ENCODE data around the gene HERC5. TPM values are rescaled to one million over a fixed set of nuclear protein-coding genes. Genes with fewer than 3 reads are reported as not detected.

HERC5 gene
- total RNA-seq, 2 experiments from 2014 or later = 10.7 to 12.2 TPM

DNA sequence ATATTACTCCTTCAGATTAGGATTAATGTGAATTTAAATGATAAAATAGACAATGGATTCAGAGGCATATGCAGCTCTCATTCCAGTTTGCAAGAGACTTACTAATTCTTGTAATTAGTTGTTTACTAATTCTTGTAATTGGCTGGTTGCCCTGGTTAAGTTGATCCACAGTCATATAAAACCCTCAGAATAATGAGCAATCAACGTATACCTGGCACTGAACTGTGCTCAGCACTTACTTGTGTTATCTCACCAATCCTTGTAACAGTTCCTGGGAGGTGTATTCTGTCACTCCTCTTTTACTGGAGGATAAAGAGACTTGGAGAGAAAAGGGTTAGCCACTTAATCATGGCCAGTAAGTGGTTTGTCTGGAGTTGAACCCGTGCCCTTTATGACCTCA is 10.5 kb downstream of the HERC5 start:
- H3K36me3 Mint-ChIP-seq = peaks cover 13% of the 10 kb centered on the region
- H3K9me3 Mint-ChIP-seq = no peaks in the 10 kb centered on the region
- H3K27me3 Mint-ChIP-seq = no peaks in the 10 kb centered on the region
- H3K4me1 Mint-ChIP-seq = peaks cover 4% of the 10 kb centered on the region
- DNase-seq = no peak
- H3K4me3 Mint-ChIP-seq = no peak overlapping the region
- H3K27ac Mint-ChIP-seq = no peak overlapping the region

DNA sequence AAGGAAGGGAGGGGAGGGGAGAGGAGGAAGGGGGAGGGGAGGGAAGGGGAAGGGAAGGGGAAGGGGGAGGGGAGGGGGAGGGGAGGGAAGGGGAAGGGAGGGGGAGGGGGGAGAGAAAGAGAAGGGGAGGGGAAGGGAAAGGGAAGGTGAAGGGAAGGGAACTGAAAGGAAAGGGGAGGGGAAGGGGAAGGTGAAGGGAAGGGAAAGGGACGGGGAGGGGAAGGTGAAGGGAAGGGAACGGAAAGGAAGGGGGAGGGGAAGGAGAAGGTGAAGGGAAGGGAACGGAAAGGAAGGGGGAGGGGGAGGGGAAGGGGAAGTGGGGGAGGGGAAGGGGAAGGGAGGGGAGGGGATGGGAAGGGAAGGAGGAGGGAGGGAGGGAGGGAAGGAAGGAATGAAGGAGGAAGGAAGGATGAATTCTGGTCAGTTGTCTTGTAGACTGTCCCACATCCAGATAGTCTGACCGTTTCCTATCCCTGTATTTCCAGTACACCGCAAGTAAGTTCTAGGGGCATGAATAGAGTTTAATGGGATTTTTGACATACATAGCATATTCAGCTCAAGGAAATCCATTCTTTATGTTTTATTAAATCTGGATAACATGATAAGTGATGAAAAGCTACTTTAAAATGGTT is 20.4 kb downstream of the HERC5 start:
- H3K4me3 Mint-ChIP-seq = no peak overlapping the region
- H3K36me3 Mint-ChIP-seq = peaks cover 12% of the 10 kb centered on the region
- H3K9me3 Mint-ChIP-seq = no peaks in the 10 kb centered on the region

DNA sequence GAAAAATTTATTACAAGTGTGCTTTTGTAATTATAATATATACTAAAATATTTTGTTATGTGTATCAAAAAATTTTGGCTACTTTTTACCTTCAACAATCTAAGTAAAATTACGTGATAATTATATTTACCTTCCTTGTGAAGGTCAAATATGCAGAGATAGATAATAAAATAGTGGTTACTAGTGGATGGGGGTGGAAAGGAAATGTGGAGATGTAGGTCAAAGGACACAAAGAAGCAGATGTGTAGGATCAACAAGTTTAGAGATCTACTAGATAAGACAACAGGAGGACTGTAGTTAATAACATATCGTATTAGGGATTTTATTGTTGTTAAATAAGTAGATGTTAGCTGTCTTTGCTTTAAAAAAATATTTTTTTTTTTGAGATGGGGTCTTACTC is 21.3 kb downstream of the HERC5 start:
- H3K9me3 Mint-ChIP-seq = no peaks in the 10 kb centered on the region
- H3K36me3 Mint-ChIP-seq = peaks cover 11% of the 10 kb centered on the region
- no peaks in the 10 kb centered on the region for H3K27me3 Mint-ChIP-seq
- H3K27ac Mint-ChIP-seq = no peak overlapping the region
- DNase-seq = no peak
- no peaks in the 10 kb centered on the region for H3K4me1 Mint-ChIP-seq
- no peak overlapping the region for H3K4me3 Mint-ChIP-seq

More for the DNA sequence above, 20.4 kb downstream of the HERC5 start:
- no peak for DNase-seq
- Mint-ChIP-seq H3K27me3 (no peaks in the 10 kb centered on the region), H3K4me1 (no peaks in the 10 kb centered on the region), H3K27ac (no peak overlapping the region)

DNA sequence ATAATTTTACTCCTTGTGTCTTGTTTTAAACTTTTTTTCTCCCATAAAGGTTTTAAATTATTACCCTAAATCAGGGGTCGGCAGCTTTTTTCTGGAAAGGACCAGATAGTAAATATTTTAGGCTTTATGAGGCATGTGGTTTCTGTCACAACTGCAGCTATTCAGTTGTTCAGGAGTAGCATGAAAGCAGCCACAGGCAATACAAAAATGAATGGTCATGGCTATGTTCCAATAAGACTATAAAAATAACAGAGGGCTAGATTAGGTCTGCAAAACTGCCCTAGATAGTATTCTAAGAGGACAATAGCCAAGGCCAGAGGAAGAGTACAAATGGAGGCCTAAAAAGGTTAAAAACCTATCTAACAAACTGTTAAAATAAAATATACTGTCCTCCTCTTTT is 24.6 kb downstream of the HERC5 start:
- no peak overlapping the region for H3K4me3 Mint-ChIP-seq
- no peaks in the 10 kb centered on the region for H3K9me3 Mint-ChIP-seq
- no peak for DNase-seq
- H3K27ac Mint-ChIP-seq = no peak overlapping the region
- no peaks in the 10 kb centered on the region for H3K4me1 Mint-ChIP-seq
- peaks cover 5% of the 10 kb centered on the region for H3K36me3 Mint-ChIP-seq
- no peaks in the 10 kb centered on the region for H3K27me3 Mint-ChIP-seq

DNA sequence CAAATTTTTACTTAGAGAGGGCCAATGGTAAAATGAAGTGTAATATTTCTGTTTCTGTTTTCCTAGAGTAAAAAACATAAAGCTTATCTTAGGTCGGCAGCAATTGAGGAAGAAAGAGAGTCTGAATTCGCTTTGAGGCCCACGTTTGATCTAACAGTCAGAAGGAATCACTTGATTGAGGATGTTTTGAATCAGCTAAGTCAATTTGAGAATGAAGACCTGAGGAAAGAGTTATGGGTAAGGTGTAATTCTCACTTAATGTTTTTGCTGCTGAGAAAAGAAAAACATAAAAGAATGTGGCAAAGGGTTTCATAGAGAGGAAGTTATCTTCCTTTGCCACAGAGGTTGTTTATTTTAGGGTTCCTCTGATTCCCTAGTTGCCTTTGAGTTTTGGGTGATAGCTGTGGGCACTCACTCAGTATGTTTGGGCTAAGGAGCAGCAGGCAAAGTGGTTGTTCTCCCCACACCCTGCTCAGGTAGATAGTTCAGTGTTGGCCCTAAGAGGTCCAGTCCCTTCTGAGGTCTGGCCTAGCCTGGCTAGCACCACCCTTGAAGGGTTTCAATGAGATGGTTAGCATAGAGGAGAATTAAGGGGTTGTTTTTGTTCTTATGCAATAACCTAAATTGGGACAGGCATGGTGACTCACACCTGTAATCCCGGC is 32.3 kb downstream of the HERC5 start:
- H3K27me3 Mint-ChIP-seq = no peaks in the 10 kb centered on the region

DNA sequence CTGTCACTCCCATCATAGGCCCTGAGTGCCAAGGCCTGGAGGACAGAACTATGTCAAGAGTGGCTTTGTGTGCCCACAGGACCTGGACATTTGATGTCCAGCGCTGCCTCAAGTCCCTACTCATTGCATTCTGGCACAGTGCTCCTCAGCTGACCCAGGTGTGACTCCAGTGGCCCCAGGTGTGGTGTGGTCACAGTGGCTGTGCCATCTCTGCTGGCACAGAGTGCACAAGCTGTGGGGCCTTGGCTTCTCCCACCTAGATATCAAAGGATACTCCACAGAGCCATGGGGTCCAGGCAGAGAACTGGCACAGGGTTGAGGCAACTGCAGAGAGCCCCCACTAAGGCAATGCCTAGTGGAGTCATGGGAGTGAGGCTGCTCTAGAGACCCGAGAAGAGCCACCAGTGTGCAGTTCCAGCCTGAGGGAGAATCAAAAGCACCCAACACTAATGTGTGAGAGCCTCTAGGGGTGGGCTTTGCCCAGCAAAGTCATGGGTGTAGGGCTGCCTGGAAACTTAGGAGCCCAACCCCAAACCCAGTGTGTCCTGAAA is 41.0 kb downstream of the HERC5 start:
- peaks cover 4% of the 10 kb centered on the region for H3K4me1 Mint-ChIP-seq
- DNase-seq = no peak
- H3K36me3 Mint-ChIP-seq = no peaks in the 10 kb centered on the region
- H3K9me3 Mint-ChIP-seq = no peaks in the 10 kb centered on the region
- H3K27me3 Mint-ChIP-seq = no peaks in the 10 kb centered on the region
- H3K27ac Mint-ChIP-seq = no peak overlapping the region
- H3K4me3 Mint-ChIP-seq = no peak overlapping the region

More for the DNA sequence above, 32.3 kb downstream of the HERC5 start:
- peak overlapping the region; percentile 36 for H3K27ac Mint-ChIP-seq
- peaks cover 7% of the 10 kb centered on the region for H3K36me3 Mint-ChIP-seq
- no peak overlapping the region for H3K4me3 Mint-ChIP-seq
- no peaks in the 10 kb centered on the region for H3K9me3 Mint-ChIP-seq
- H3K4me1 Mint-ChIP-seq = peaks cover 11% of the 10 kb centered on the region
- no peak for DNase-seq

DNA sequence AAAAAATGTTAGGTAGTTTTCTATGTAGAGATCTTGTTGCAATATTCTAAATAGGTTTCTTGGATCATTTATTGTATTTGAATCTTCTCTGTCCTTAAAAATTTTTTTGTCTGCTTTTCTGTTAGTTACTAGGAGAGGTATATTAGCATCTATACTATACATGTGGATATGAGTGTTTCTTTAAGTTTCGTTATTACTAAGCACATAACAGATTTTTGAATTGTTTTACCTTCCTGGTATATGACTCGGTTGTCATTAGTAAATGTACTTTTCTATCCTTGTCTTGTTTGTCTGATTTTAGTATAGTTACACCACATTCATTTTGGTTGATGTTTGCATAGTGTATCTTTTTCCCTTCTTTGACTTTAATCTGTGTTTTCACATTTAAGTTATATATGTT is 46.4 kb downstream of the HERC5 start:
- H3K4me3 Mint-ChIP-seq = no peak overlapping the region

DNA sequence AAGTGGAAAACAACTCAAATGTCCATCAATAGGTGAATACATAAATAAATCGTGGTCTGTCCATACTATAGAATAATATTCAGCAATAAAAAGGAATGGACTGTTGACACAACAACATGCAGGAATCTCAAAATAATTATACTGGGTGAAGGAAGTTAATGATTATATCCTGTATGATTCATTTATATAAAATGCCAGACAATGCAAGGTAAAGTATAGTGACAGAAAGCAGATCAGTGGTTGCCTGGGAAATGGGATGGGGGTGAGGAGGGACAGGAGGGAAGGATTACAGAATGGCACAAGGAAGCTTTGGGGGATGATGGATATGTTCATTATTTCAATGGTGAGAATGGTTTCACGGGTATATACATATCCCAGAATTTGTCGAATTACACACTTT is 54.3 kb downstream of the HERC5 start:
- Mint-ChIP-seq H3K9me3 (no peaks in the 10 kb centered on the region), H3K4me1 (no peaks in the 10 kb centered on the region), H3K4me3 (no peak overlapping the region), H3K36me3 (no peaks in the 10 kb centered on the region), H3K27ac (no peak overlapping the region), H3K27me3 (no peaks in the 10 kb centered on the region)
- no peak for DNase-seq

More for the DNA sequence above, 46.4 kb downstream of the HERC5 start:
- H3K4me1 Mint-ChIP-seq = peaks cover 8% of the 10 kb centered on the region
- H3K9me3 Mint-ChIP-seq = no peaks in the 10 kb centered on the region
- no peak for DNase-seq
- no peak overlapping the region for H3K27ac Mint-ChIP-seq
- peaks cover 2% of the 10 kb centered on the region for H3K36me3 Mint-ChIP-seq
- no peaks in the 10 kb centered on the region for H3K27me3 Mint-ChIP-seq

DNA sequence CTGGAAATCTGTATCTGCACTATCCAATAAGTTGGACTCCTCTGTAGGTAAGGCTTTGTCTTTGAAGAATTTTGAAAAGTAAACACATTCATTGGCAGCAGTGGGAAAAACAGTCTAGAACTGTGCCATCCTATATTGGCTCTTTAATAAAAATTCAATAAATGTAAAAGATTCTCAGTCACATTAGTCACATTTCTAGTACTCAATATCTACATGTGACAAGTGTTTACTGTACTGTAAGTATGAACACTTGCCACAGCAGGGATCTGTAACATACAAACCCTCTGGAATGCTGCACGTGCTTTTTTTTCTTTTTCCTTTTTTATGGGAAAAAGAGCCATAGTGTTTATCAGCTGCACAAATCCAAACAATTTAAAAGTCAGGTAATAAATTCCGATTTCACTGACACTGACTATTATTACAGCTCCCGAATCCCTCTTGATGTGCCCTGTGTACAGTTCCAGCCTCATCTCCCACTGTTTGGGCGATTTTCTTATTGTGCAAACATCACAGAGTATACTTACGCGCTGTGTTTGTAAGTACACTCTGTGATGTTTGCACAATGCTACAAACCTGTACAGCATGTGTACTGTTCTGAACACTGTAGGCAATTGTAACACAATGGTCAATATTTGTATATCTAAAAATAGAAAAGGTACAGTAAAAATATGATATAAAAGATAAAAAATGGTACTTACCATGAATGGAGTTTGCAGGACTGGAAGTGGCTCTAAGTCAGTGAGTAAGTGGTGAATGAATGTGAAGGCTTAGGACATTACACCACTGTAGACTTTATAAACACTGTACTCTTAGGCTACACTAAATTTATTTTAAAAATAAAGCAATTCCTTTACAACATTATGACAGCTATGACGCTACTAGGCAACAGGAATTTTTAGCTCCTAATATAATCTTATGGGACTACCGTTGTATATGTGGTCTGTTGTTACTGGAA is 57.9 kb downstream of the HERC5 start:
- no peaks in the 10 kb centered on the region for H3K9me3 Mint-ChIP-seq
- peaks cover 2% of the 10 kb centered on the region for H3K4me1 Mint-ChIP-seq
- no peak overlapping the region for H3K27ac Mint-ChIP-seq

DNA sequence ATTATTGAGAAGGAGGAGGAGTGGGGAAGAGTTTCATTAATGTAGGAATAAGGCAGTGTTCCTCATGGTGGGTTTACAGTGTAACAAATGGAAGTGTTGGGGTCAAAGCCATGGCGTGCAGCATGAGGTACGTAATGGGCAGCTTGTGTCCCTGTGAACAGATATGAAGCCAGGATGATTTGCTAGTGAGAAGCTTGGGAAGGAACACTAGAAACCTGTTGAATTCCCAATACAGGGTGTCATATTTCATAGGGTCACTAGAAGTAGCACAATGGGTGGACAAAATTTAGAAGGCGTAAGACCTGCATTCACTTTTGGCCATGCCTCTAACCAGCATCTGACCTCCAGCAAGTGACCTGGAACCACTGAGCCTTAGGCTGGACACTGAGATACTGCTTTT is 59.8 kb downstream of the HERC5 start:
- Mint-ChIP-seq H3K9me3 (no peaks in the 10 kb centered on the region), H3K36me3 (peaks cover under 1% of the 10 kb centered on the region), H3K27ac (no peak overlapping the region), H3K4me3 (no peak overlapping the region), H3K27me3 (no peaks in the 10 kb centered on the region), H3K4me1 (peaks cover 10% of the 10 kb centered on the region)
- DNase-seq = no peak

More for the DNA sequence above, 57.9 kb downstream of the HERC5 start:
- Mint-ChIP-seq H3K4me3 (no peak overlapping the region), H3K36me3 (no peaks in the 10 kb centered on the region), H3K27me3 (no peaks in the 10 kb centered on the region)
- DNase-seq = no peak

DNA sequence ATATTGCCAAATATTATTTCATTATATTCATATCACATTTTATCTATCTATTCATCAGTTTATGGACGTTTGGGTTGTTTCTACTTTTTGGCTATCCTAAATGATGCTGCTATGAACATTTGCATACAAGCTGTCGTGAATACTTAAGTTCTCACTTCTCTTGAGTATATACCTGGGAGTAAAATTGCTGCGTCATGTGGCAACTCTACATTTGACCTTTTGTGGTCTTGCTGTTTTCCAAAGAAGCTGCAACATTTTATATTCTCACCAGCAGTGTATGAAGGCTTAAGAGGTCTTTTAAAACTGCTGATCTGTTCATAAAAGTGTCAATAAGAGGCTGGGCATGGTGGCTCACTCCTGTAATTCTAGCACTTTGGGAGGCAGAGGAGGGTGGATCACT is 60.9 kb downstream of the HERC5 start:
- Mint-ChIP-seq H3K27me3 (no peaks in the 10 kb centered on the region), H3K36me3 (peaks cover 6% of the 10 kb centered on the region), H3K9me3 (no peaks in the 10 kb centered on the region), H3K4me1 (peaks cover 18% of the 10 kb centered on the region), H3K4me3 (no peak overlapping the region), H3K27ac (no peak overlapping the region)
- no peak for DNase-seq

DNA sequence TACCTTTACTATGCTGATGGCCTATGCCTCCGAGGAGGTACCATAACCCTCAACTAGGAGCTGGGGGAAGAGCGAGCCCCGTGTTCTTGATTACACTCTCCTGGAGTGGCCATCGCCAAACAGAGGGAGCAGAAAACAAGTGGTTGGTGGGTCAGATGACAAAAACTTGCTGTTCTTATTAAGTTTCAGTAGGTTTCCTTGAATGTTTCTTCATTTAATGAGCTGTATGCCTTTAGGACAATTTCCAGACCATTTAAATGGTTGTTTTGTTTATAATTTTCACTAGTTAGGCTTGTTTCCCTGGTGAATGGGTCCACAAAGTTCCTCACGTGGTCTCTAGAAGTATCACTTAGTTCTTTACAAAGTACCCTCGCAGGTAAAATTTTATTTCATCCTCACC is 62.0 kb downstream of the HERC5 start:
- DNase-seq = no peak
- Mint-ChIP-seq H3K9me3 (no peaks in the 10 kb centered on the region), H3K4me1 (peaks cover 19% of the 10 kb centered on the region), H3K27me3 (no peaks in the 10 kb centered on the region), H3K36me3 (peaks cover 6% of the 10 kb centered on the region), H3K27ac (no peak overlapping the region), H3K4me3 (no peak overlapping the region)

DNA sequence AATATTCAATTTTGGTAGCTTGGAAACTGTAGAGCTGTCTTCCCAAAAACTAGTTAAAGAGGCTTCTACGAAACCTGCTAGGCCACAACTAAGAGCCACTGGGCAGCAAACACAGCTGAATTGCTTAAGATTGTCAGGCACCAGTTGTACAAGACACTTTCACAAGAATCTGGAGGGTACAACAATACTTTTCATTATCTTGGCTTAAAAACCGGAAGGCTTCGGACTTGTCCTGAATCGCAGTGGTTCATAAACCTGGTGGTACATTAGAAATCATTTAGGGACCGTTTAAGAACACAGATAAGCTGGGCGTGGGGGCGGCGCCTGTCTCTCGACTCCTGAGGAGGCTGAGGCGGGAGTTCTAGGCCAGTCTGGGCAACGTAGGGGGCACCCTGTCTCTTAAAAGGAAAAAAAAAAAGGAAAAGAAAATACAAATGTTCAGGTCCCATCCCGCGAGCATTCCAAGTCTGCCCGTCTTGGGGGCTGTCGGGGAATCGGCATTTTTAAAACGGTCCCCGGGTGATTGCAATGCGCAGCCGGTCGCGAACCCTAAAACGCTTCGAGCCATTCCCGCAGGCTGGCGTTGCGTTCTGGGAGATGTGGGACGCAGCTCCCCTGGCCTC is 65.9 kb downstream of the HERC5 start:
- H3K9me3 Mint-ChIP-seq = no peaks in the 10 kb centered on the region
- DNase-seq = peak; percentile 50

DNA sequence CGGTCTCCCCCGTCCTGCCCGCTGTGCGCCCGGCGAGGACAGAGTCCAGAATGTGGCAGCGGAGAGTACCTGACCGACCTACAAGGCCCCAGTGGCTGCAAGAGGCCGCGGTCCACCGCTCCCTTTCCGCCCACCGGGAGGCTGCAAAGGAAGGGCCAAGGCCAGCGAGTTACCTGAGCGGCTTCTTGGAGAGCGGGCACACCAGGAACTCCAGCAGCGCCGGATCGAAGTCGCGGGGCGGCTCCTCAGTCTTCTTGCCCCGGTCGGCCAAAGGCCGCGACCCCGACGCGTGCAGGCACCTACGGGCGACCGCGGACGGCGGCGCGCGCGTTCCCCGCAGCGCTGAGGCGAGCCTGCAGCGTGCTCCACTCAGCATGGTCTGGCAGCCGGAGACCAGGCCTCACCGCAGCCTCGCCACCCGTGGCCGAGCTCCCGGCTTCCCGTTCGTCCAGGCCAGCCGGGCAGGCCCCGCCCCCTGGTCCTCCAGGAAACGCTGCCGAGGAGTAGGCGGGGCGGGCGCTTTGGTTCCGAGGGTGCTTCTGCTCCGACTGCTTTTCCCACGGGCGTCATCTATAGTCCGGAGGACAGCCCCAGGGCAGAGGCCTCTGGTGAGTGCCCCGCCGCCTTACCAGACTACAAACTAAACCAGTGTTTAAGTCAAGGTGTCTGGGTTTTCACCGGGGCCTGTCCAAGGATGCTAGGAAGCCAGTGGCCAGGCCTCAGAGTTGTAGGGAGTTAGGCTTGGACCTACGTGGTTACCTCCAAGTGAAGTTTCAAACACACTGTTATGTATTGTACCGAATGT is 66.6 kb downstream of the HERC5 start, which contains the start of gene PYURF:
Gene PYURF, minus strand, starts transcription at position 452 of the 805 bp plus-strand sequence. Its CDS starts 76 bp downstream, at position 376.
- Mint-ChIP-seq H3K36me3 (peaks cover 6% of the 10 kb centered on the region), H3K4me1 (peaks cover 36% of the 10 kb centered on the region), H3K9me3 (no peaks in the 10 kb centered on the region), H3K27ac (peak within 1 kb of the TSS; percentile 92), H3K4me3 (peak within 1 kb of the TSS; percentile 96), H3K27me3 (no peaks in the 10 kb centered on the region)
- peak; percentile 85 for DNase-seq

More for the DNA sequence above, 65.9 kb downstream of the HERC5 start:
- H3K36me3 Mint-ChIP-seq = peaks cover 6% of the 10 kb centered on the region
- peak overlapping the region; percentile 92 for H3K27ac Mint-ChIP-seq
- H3K4me1 Mint-ChIP-seq = peaks cover 37% of the 10 kb centered on the region
- H3K27me3 Mint-ChIP-seq = no peaks in the 10 kb centered on the region
- peak overlapping the region; percentile 96 for H3K4me3 Mint-ChIP-seq

Measured in activated naive CD8-positive, alpha-beta T cell treated with anti-CD3 and anti-CD28 coated beads for 36 hours (primary cell).